ENCODE measurements around the gene INSR.

The INSR gene

DNA sequence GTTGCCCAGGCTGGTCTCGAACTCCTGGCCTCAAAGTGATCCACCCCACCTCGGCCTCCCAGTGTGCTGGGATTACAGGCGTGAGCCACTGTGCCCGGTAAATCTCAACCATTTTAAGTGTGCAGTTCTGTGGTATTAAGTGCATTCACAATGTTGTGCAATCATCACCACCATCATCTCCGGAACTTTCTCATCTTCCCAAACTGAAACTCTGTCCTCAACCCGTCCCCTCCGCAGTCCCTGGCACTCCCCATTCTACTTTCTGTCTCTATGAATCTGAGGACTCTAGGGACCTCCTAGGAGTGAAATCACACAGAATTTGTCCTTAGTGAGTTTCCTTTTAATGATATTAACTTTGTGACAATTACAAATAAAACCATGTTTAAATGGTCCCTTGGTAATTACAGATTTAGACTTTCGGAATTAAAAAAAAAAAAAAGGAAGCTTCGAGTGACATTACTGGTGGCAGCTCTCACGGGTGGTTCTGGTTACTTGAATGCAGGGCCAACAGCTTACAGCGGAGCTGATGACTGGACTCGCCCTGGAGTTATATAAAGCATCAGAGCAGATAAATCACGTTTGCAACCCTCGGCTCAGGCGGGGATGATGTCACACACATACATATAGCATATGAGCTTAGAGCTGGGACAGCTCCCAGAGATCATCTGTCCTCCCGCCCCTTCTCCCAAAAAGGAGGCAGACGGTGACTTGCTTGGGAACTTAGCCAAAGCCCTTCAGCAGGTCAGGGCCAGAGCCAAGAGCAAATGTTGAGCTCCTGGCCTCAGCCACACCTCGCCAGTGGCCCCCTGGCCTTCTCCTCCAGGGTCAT, 134.9 kb downstream of the INSR start (continued):
- TF ChIP-seq ZNF174 (tag by site-specific recombination; IDR thresholded peaks at IDR 0.05) (no peak), ZNF488 (tag by site-specific recombination; IDR thresholded peaks at IDR 0.05) (no peak), ZNF658 (tag by site-specific recombination; IDR thresholded peaks at IDR 0.05) (no peak), ZFP69B (tag by site-specific recombination; IDR thresholded peaks at IDR 0.05) (no peak), ZNF544 (tag by site-specific recombination; IDR thresholded peaks at IDR 0.05) (no peak), ZNF561 (tag by site-specific recombination; IDR thresholded peaks at IDR 0.05; ENCODE audit: borderline replicate concordance) (no peak; the same call in 1 of the 2 replicates), ZNF791 (tag by site-specific recombination; IDR thresholded peaks at IDR 0.05) (no peak), SP3 (tag by site-specific recombination; IDR thresholded peaks at IDR 0.05) (peak; percentile 43; the same call in 1 of the 2 replicates), PATZ1 (tag by site-specific recombination; IDR thresholded peaks at IDR 0.05) (peak; percentile 63; the same call in 1 of the 2 replicates), ZNF701 (tag by site-specific recombination; IDR thresholded peaks at IDR 0.05) (no peak), ZBTB6 (tag by site-specific recombination; IDR thresholded peaks at IDR 0.05) (no peak), ZNF426 (tag by site-specific recombination; IDR thresholded peaks at IDR 0.05) (no peak), ZNF202 (tag by site-specific recombination; IDR thresholded peaks at IDR 0.05; ENCODE audit: borderline replicate concordance) (no peak), TRIM28 (IDR thresholded peaks at IDR 0.05; ENCODE audit: borderline replicate concordance, low read length) (no peak), HOXD13 (CRISPR knock-in tag; IDR thresholded peaks at IDR 0.05; ENCODE audit: borderline replicate concordance) (no peak), ZNF624 (tag by site-specific recombination; IDR thresholded peaks at IDR 0.05) (no peak), ZNF398 (tag by site-specific recombination; IDR thresholded peaks at IDR 0.05) (0 out of 2 replicates have a peak, but pooled peaks have one; percentile 21), KLF8 (tag by site-specific recombination; IDR thresholded peaks at IDR 0.05) (peak; percentile 80), RBAK (tag by site-specific recombination; IDR thresholded peaks at IDR 0.05) (no peak), ZNF394 (tag by site-specific recombination; IDR thresholded peaks at IDR 0.05; ENCODE audit: borderline replicate concordance) (peak; percentile 32; the same call in 1 of the 2 replicates), ELK4 (IDR thresholded peaks at IDR 0.05; ENCODE audit: borderline replicate concordance, low read depth, low read length) (no peak), ZNF292 (tag by site-specific recombination; IDR thresholded peaks at IDR 0.05; ENCODE audit: borderline replicate concordance, low read depth) (no peak), ZNF677 (tag by site-specific recombination; IDR thresholded peaks at IDR 0.05) (no peak), ZNF146 (tag by site-specific recombination; IDR thresholded peaks at IDR 0.05) (no peak), ZNF549 (tag by site-specific recombination; IDR thresholded peaks at IDR 0.05) (no peak)
- TF ChIP-seq, protein P1, sequence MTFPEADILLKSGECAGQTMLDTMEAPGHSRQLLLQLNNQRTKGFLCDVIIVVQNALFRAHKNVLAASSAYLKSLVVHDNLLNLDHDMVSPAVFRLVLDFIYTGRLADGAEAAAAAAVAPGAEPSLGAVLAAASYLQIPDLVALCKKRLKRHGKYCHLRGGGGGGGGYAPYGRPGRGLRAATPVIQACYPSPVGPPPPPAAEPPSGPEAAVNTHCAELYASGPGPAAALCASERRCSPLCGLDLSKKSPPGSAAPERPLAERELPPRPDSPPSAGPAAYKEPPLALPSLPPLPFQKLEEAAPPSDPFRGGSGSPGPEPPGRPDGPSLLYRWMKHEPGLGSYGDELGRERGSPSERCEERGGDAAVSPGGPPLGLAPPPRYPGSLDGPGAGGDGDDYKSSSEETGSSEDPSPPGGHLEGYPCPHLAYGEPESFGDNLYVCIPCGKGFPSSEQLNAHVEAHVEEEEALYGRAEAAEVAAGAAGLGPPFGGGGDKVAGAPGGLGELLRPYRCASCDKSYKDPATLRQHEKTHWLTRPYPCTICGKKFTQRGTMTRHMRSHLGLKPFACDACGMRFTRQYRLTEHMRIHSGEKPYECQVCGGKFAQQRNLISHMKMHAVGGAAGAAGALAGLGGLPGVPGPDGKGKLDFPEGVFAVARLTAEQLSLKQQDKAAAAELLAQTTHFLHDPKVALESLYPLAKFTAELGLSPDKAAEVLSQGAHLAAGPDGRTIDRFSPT (tag by site-specific recombination; IDR thresholded peaks at IDR 0.05), result 0 out of 2 replicates have a peak, but pooled peaks have one; percentile 42
- TF ChIP-seq, protein P2, sequence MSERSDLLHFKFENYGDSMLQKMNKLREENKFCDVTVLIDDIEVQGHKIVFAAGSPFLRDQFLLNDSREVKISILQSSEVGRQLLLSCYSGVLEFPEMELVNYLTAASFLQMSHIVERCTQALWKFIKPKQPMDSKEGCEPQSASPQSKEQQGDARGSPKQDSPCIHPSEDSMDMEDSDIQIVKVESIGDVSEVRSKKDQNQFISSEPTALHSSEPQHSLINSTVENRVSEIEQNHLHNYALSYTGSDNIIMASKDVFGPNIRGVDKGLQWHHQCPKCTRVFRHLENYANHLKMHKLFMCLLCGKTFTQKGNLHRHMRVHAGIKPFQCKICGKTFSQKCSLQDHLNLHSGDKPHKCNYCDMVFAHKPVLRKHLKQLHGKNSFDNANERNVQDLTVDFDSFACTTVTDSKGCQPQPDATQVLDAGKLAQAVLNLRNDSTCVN (tag by site-specific recombination; optimal IDR thresholded peaks at IDR 0.05), result no peak
